ENCODE results near the gene FBP2. TPM values are rescaled to one million over a fixed set of nuclear protein-coding genes. Genes with fewer than 3 reads are reported as not detected.

Gene FBP2
- total and polyA plus RNA-seq, 2 of the 4 experiments (the other 2 are of a cell fraction) = not detected

- Histone ChIP-seq H4K91ac (ENCODE audit: insufficient read depth, low read depth, low read length) (no peak overlapping the region), H2BK15ac (ENCODE audit: low read depth, low read length) (no peak overlapping the region), H3K9ac (ENCODE audit: low read depth, low read length) (no peak overlapping the region), H2BK20ac (ENCODE audit: low read depth, low read length) (no peak overlapping the region), H2AK5ac (ENCODE audit: low read depth, low read length) (no peak overlapping the region), H3K4me3 (ENCODE audit: insufficient read depth, low read depth, low read length) (no peak overlapping the region), H3K9me1 (ENCODE audit: insufficient read depth, low read length) (no peaks in the 10 kb centered on the region), H4K20me1 (ENCODE audit: insufficient read depth, low read length) (no peaks in the 10 kb centered on the region), H3K23ac (ENCODE audit: low read depth, low read length) (no peak overlapping the region), H3K4me1 (ENCODE audit: control insufficient read depth, insufficient read depth, low read length) (no peaks in the 10 kb centered on the region), H3K27ac (ENCODE audit: insufficient read depth, low read length) (no peak overlapping the region), H3K56ac (ENCODE audit: extremely low read depth, insufficient read depth, low read length) (no peak overlapping the region), H4K8ac (ENCODE audit: low read depth in 2 of 2, low read length in 2 of 2) (no peak overlapping the region), H3K4me2 (ENCODE audit: low read depth, low read length) (no peak overlapping the region), H2BK5ac (ENCODE audit: low read depth, low read length, poor library complexity, severe bottlenecking) (no peak overlapping the region), H3K4ac (ENCODE audit: low read depth, low read length) (no peak overlapping the region), H2AFZ (replicated peaks; ENCODE audit: low read length, poor library complexity) (no peak overlapping the region), H3K18ac (ENCODE audit: low read depth, low read length) (no peak overlapping the region), H3K27me3 (ENCODE audit: control insufficient read depth, insufficient read depth, low read length) (no peaks in the 10 kb centered on the region; the same call in 1 of the 2 replicates), H3K9me3 (ENCODE audit: control insufficient read depth, insufficient read depth, low read length) (no peaks in the 10 kb centered on the region), H2AK9ac (replicated peaks; ENCODE audit: low read depth, low read length, poor library complexity) (no peak overlapping the region), H3K79me1 (ENCODE audit: low read depth in 1 of 2, low read length in 2 of 2) (no peaks in the 10 kb centered on the region), H2BK120ac (ENCODE audit: low read depth, low read length) (no peak overlapping the region), H4K5ac (ENCODE audit: low read depth, low read length) (no peak overlapping the region), H3K36me3 (ENCODE audit: control insufficient read depth, insufficient read depth, low read length) (no peaks in the 10 kb centered on the region), H3K14ac (replicated peaks; ENCODE audit: low read depth, low read length) (no peak overlapping the region)
- in situ Hi-C loops (cut with MboI; ENCODE audit: low sequenced_read_pairs) = no loop called here
- TF ChIP-seq NFE2L2 (IDR thresholded peaks at IDR 0.05; ENCODE audit: low read depth, low read length) (no peak), CHD1 (IDR thresholded peaks at IDR 0.05; ENCODE audit: low read depth, low read length) (no peak)
- intact Hi-C loops (cut with micrococcal nuclease) = no loop called here
- POLR2A ChIA-PET (ENCODE audit: unreplicated experiment) = no interaction called here
- BruUV-seq (replicated peaks) = no TSS peak
- no CpG with 5 or more reads among the region's 2 CpGs for WGBS, 2 experiments (ENCODE audit: extremely low coverage in 2 of 2, insufficient read length in 1 of 2)
- DNase-seq = no peak
- dilution Hi-C loops (cut with HindIII; ENCODE audit: low sequenced_read_pairs, unreplicated experiment) = no loop called here
- CTCF ChIA-PET = no interaction called here
- no peak for ATAC-seq (ENCODE audit: low read depth)
Observed at GRCh38 chr9:94577571-94577970, 16.1 kb downstream of the FBP2 start.

Measured in IMR-90 (cell line).